ENCODE measurements around the gene CFAP46. TPM values are rescaled to one million over a fixed set of nuclear protein-coding genes. Genes with fewer than 3 reads are reported as not detected.

The CFAP46 gene
- total and polyA plus RNA-seq, 2 of the 8 experiments (the other 6 are each of a cell fraction or from before 2014, with no cell fraction given), result 2.6 to 4.8 TPM

DNA sequence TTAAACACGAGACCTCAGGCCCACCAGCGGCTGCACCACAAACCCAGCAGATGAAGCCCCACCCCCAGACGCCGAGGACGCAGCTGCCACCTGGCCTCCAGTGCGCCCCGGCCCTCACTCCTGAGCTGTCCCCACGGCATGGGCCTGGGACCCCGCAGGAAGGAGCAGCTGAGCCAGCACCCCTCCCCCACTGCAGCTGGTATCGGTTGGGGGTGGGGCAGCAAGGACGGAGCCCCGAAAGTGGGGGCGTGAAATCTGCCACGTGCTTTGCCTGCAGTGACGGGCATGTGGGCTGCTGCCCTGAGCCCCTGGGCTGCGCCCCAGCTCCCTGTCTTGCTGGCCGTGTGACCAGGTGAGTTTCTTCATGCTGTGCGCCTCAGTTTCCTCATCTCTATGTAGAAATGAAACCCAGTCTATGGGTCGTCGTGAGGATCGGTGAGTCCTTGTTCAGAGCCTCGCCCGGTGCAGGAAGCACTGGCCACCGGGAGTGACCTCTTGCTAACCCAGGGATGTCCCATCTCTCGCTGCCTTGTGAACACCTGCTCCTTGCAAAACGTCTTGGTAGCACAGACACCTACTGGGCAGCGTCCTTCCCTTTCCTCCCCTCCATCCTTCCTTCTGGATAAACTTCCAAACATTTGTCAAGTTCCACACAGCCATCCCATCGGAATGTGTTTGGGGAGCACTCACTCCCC is 32.0 kb downstream of the CFAP46 start:
- ChIA-PET POLR2A (ENCODE audit: partially characterized antibody) (no interaction called here), CTCF (ENCODE audit: partially characterized antibody) (interaction anchor here (0.6 to 2.0 kb wide), 9 partner anchors 8 to 213 kb away, joined by 3 to 8 read pairs (median 4); no protein-coding TSS in a partner anchor)
- Histone ChIP-seq H3K79me2 (ENCODE audit: control insufficient read depth in 1 of 2, insufficient read depth in 2 of 2, low read length in 2 of 2) (no peaks in the 10 kb centered on the region), H2AFZ (ENCODE audit: low read length) (no peak overlapping the region), H2BK20ac (ENCODE audit: low read length) (no peak overlapping the region), H2BK15ac (ENCODE audit: low read length) (no peak overlapping the region), H3K79me1 (ENCODE audit: low read depth, low read length) (no peaks in the 10 kb centered on the region), H4K5ac (ENCODE audit: insufficient read length, low read depth, low read length) (no peak overlapping the region), H3K9ac (replicated peaks in 1 of 4; ENCODE audit: extremely low read depth in 1 of 4, low read depth in 3 of 4, low read length in 3 of 4) (no peak overlapping the region), H3K36me3 (ENCODE audit: control insufficient read depth in 2 of 4, insufficient read depth in 4 of 4, low read length in 3 of 4) (no peaks in the 10 kb centered on the region), H2BK5ac (ENCODE audit: low read depth, low read length) (0 out of 2 replicates have a peak overlapping the region, but pooled peaks have one; percentile 24), H4K8ac (ENCODE audit: extremely low read depth, insufficient read depth, low read length) (0 out of 2 replicates have a peak overlapping the region, but pooled peaks have one; percentile 35), H3K18ac (ENCODE audit: extremely low read depth, low read length) (no peak overlapping the region), H3K9me3 (ENCODE audit: insufficient read depth in 2 of 2, low read depth in 1 of 2, low read length in 1 of 2) (no peaks in the 10 kb centered on the region), H3K14ac (ENCODE audit: insufficient read length) (no peak overlapping the region), H3K4me1 (replicated peaks in 1 of 4; ENCODE audit: control insufficient read depth in 3 of 4, insufficient read depth in 4 of 4, low read length in 3 of 4) (peaks cover 0 to 25% (median 2%) of the 10 kb centered on the region in 4 experiments; a peak in 6 of 7 replicates), H3K4ac (replicated peaks; ENCODE audit: insufficient read length, low read depth, low read length) (no peak overlapping the region), H3K4me2 (ENCODE audit: insufficient read depth in 1 of 2, low read depth in 2 of 2, low read length in 2 of 2) (no peak overlapping the region), H3K56ac (replicated peaks; ENCODE audit: insufficient read length, low read depth, low read length) (no peak overlapping the region), H4K91ac (replicated peaks; ENCODE audit: insufficient read length, low read length) (no peak overlapping the region), H2AK5ac (ENCODE audit: low read depth, low read length) (peak overlapping the region; percentile 82), H2BK120ac (replicated peaks; ENCODE audit: low read depth, low read length) (no peak overlapping the region), H3K27me3 (replicated peaks in 1 of 4; ENCODE audit: control insufficient read depth in 3 of 4, extremely low read depth in 1 of 4, insufficient read depth in 3 of 4, low read length in 3 of 4) (no peaks in the 10 kb centered on the region), H4K20me1 (replicated peaks in 1 of 2; ENCODE audit: control insufficient read depth in 1 of 2, insufficient read depth in 2 of 2, low read length in 2 of 2) (no peaks in the 10 kb centered on the region), H2BK12ac (ENCODE audit: low read depth, low read length) (0 out of 2 replicates have a peak overlapping the region, but pooled peaks have one; percentile 27), H3K27ac (ENCODE audit: low read depth, low read length) (no peak overlapping the region), H3K4me3 (ENCODE audit: extremely low read depth in 1 of 4, insufficient read depth in 2 of 4, low read depth in 3 of 4, low read length in 4 of 4) (no peak overlapping the region), H3K23me2 (ENCODE audit: low read depth, low read length) (no peaks in the 10 kb centered on the region), H3K23ac (ENCODE audit: insufficient read length) (no peak overlapping the region)
- FAIRE-seq (no peak), DNase-seq (ENCODE audit: low read depth in 1 of 2, low spot score in 2 of 2) (no peak)
- WGBS, 2 experiments (ENCODE audit: extremely low coverage in 1 of 2, insufficient coverage in 1 of 2, insufficient read length in 1 of 2, insufficient replicate concordance in 2 of 2, low coverage in 1 of 2, low lambda C conversion rate in 2 of 2, missing lambda C conversion rate in 1 of 2), result 87% methylated on average over 25 of the region's 28 CpGs; no CpG with 5 or more reads in 1 of the 2 experiments
- TF ChIP-seq PHF8 (conservative IDR thresholded peaks at IDR 0.05; ENCODE audit: low read depth, low read length) (no peak), GTF2F1 (IDR thresholded peaks at IDR 0.05; ENCODE audit: borderline replicate concordance, low read depth, low read length) (no peak), MAFK (IDR thresholded peaks at IDR 0.05; ENCODE audit: low read depth, low read length) (no peak), CHD2 (IDR thresholded peaks at IDR 0.05; ENCODE audit: low read length) (no peak), RFX5 (IDR thresholded peaks at IDR 0.05; ENCODE audit: borderline replicate concordance, low read depth, low read length) (no peak), TAF1 (IDR thresholded peaks at IDR 0.05; ENCODE audit: low read depth, low read length) (no peak), TCF12 (IDR thresholded peaks at IDR 0.05; ENCODE audit: low read depth, low read length) (no peak), TEAD4 (IDR thresholded peaks at IDR 0.05; ENCODE audit: low read depth, low read length) (no peak), ZNF274 (IDR thresholded peaks at IDR 0.05; ENCODE audit: borderline replicate concordance, extremely low read depth, low read length) (no peak), EGR1 (IDR thresholded peaks at IDR 0.05; ENCODE audit: borderline replicate concordance, low read depth, low read length) (no peak), JUN (IDR thresholded peaks at IDR 0.05; ENCODE audit: low read depth, low read length) (no peak), BCL11A (IDR thresholded peaks at IDR 0.05; ENCODE audit: low read depth in 2 of 2, low read length in 2 of 2) (no peak), CBX8 (IDR thresholded peaks at IDR 0.05; ENCODE audit: borderline replicate concordance, low read depth, low read length) (no peak)
